ENCODE data around the gene CEP70.
A peak's percentile ranks its signal among the peaks of the same experiment; 100 is the strongest.
"Not testable (repeated sequence)": the region's sequence is repeated elsewhere in the genome, so short reads cannot be mapped to it uniquely, and the experiment has no call there.

Gene CEP70

GRCh38 chr3:138513090-138513843 lies 80.8 kb downstream of the CEP70 start:
- DNase-seq (ENCODE audit: low read depth in 3 of 3): no peak

GRCh38 chr3:138511945-138512344 lies 82.1 kb downstream of the CEP70 start:
- no peak for DNase-seq (ENCODE audit: low read depth in 3 of 3)

GRCh38 chr3:138509586-138509985 lies 84.5 kb downstream of the CEP70 start:
- DNase-seq (ENCODE audit: low read depth in 3 of 3): no peak

- DNase-seq (ENCODE audit: low read depth in 3 of 3): no peak
Observed at GRCh38 chr3:138507524-138507923, 86.5 kb downstream of the CEP70 start.

GRCh38 chr3:138498991-138499390 lies 95.1 kb downstream of the CEP70 start:
- no peak for DNase-seq (ENCODE audit: low read depth in 3 of 3)

GRCh38 chr3:138497851-138498250 lies 96.2 kb downstream of the CEP70 start:
- no peak for DNase-seq (ENCODE audit: low read depth in 3 of 3)

- DNase-seq (ENCODE audit: low read depth in 3 of 3): no peak
Observed at GRCh38 chr3:138497021-138497420, 97.0 kb downstream of the CEP70 start.

- DNase-seq (ENCODE audit: low read depth in 3 of 3): no peak
Observed at GRCh38 chr3:138496436-138496835, 97.6 kb downstream of the CEP70 start.

- not testable (repeated sequence) for DNase-seq (ENCODE audit: low read depth in 3 of 3)
Observed at GRCh38 chr3:138495638-138496037, 98.4 kb downstream of the CEP70 start.

GRCh38 chr3:138494607-138494929 lies 99.5 kb downstream of the CEP70 start:
- DNase-seq (ENCODE audit: low read depth in 3 of 3): no peak

- DNase-seq (ENCODE audit: low read depth in 3 of 3): no peak
Observed at GRCh38 chr3:138493804-138494606, 100.1 kb downstream of the CEP70 start.

GRCh38 chr3:138492980-138493675 lies 100.9 kb downstream of the CEP70 start:
- DNase-seq (ENCODE audit: low read depth in 3 of 3): no peak

GRCh38 chr3:138491971-138492370 lies 102.1 kb downstream of the CEP70 start:
- DNase-seq (ENCODE audit: low read depth in 3 of 3): no peak

GRCh38 chr3:138486580-138486979 lies 107.5 kb downstream of the CEP70 start:
- DNase-seq (ENCODE audit: low read depth in 3 of 3): not testable (repeated sequence)

GRCh38 chr3:138484672-138485071 lies 109.4 kb downstream of the CEP70 start:
- not testable (repeated sequence) for DNase-seq (ENCODE audit: low read depth in 3 of 3)

GRCh38 chr3:138479438-138479863 lies 114.6 kb downstream of the CEP70 start:
- DNase-seq (ENCODE audit: low read depth in 3 of 3): peak in 1 of 3 experiments; percentile 25

- DNase-seq (ENCODE audit: low read depth in 3 of 3): no peak
Observed at GRCh38 chr3:138477801-138478200, 116.3 kb downstream of the CEP70 start.

- no peak for DNase-seq (ENCODE audit: low read depth in 3 of 3)
Observed at GRCh38 chr3:138477120-138477519, 116.9 kb downstream of the CEP70 start.

GRCh38 chr3:138476526-138476925 lies 117.5 kb downstream of the CEP70 start:
- no peak for DNase-seq (ENCODE audit: low read depth in 3 of 3)

GRCh38 chr3:138474163-138474562 lies 119.9 kb downstream of the CEP70 start:
- DNase-seq (ENCODE audit: low read depth in 3 of 3): no peak

GRCh38 chr3:138473391-138473790 lies 120.7 kb downstream of the CEP70 start:
- no peak for DNase-seq (ENCODE audit: low read depth in 3 of 3)

GRCh38 chr3:138472141-138472825 lies 121.8 kb downstream of the CEP70 start:
- no peak for DNase-seq (ENCODE audit: low read depth in 3 of 3)
